Inferior parietal cortex (tissue), 1 donor: ENCODE measurements around the gene MTHFD2L.
"Not testable (repeated sequence)": the region's sequence is repeated elsewhere in the genome, so short reads cannot be mapped to it uniquely, and the experiment has no call there.

ENCODE experiments used
- DNase-seq: peaks from one replicate; pipeline ENCODE4 v3.0.0-alpha.2; 2016; ENCODE audit errors: extremely low spot score

MTHFD2L gene

DNA sequence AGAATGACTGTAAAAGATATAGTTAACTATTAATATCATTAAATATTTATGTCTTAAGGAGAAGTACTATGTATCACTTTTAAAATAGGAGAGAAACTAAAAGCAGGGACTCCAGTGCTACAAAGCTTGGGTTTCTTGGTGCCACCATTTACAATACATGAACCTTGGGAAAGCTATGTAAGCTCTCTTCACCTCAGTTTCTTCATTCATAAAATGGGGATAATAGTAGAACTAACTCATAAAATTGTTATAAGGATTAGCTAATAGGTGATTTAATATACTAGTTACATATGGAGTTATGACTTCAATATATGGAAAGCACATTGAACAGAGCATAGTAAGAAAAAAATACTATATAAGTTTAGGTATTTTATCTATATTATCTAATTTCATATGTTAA is 174.0 kb downstream of the MTHFD2L start:
- DNase-seq, result no peak

DNA sequence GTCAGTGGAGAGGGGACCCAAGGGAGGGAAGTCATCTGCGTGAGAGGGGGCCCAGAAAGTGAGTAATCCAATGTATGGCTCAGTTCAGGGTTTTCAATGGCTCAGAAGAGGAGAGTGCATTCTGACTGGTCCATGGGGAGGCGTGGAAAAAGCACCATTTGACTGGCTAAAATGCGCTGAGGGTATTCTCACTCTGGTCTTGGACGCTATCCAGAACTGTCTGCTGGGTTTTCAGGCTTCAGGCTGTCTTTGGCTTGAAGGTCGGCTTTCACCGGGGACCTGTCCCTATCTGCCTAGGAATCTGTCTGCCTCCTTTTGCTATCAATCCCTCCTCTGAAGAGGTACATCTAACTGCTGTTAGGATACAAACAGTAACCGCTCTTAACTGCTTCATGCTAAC is 176.7 kb downstream of the MTHFD2L start:
- no peak for DNase-seq

- no peak for DNase-seq
Measured at GRCh38 chr4:74335341-74336021, 177.6 kb downstream of the MTHFD2L start.

DNA sequence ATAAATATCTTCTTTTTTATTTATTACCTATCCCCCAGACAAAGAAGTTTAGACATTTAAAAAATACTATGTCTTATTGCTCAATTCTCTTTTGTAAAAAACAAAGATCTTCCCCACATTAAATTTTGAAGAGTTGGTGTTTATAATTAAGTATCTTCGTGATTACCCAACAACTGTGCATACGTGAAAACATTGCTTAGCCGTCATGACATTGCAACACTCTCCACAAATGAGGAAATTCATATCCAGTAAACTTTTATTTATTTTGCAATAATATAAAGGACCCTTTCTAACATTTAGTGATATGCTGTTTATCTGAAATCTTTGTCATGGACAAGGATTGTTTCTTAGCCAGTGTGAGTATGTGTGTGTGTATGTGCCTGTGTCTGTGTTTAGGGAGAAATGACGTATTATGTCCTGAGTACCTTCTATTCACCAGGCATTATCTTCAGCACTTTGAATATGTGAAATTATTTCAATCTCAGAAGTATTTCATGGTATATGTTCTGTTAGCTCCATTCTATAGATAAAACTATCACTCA is 180.9 kb downstream of the MTHFD2L start:
- no peak for DNase-seq

DNA sequence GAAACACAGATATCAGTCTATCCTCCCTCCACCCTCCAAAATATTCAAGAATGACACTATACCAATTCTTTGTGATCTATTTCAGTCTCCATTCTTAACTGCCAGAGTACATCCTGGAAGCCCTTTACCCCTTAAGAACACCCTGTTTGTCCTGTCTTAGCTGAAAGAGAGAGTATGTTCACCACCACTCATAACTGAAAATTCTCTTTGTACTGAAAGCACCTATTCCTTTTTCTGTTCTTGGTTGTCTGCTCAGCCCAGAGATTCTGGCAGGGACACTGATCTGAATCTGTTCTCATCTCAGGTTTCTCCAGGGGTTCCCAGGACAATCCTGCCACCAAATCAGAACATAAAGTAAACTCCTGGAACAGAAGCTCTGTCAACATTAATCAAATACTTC is 181.6 kb downstream of the MTHFD2L start:
- no peak for DNase-seq

DNA sequence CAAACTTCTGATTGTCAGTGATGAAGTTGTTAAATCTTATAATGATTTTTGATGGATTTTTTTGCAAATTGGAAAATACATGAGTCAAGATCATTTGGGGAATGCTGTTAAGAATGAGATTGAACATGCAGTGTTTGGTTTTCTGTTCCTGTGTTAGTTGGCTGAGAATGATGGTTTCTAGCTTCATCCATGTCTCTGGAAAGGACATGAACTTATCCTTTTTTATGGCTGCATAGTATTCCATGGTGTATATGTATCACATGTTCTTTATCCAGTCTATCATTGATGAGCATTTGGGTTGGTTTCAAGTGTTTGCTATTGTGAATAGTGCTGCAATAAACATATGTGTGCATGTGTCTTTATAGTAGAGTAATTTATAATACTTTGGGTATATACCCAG is 182.5 kb downstream of the MTHFD2L start:
- not testable (repeated sequence) for DNase-seq

- no peak for DNase-seq
Measured at GRCh38 chr4:74344031-74344430, 186.1 kb downstream of the MTHFD2L start.
